H9 (cell line): ENCODE measurements around the gene TNRC6C. TPM values are rescaled to one million over a fixed set of nuclear protein-coding genes. Genes with fewer than 3 reads are reported as not detected.

ENCODE experiments used
- DNase-seq: peaks from one replicate; pipeline ENCODE4 v3.0.0-alpha.2; 2017
- H2AFZ ChIP-seq: one replicate; pipeline ENCODE4 v1.6.1; 2013; ENCODE audit warnings: mild to moderate bottlenecking, low read length, control low read depth, moderate library complexity
- H2AK5ac ChIP-seq: 2 replicates; pipeline ENCODE4 v1.6.1; 2013; ENCODE audit warnings: low read length, control low read depth, mixed read lengths; ENCODE audit not compliant: insufficient read length
- H2BK120ac ChIP-seq: one replicate; pipeline ENCODE4 v1.6.1; 2013; ENCODE audit warnings: low read depth, mild to moderate bottlenecking, low read length, control low read depth, inconsistent platforms; ENCODE audit not compliant: poor library complexity, severe bottlenecking
- H2BK12ac ChIP-seq: 2 replicates; pipeline ENCODE4 v1.6.1; 2013; ENCODE audit warnings: low read length, control low read depth, mixed read lengths, low read depth; ENCODE audit not compliant: insufficient read length
- H2BK15ac ChIP-seq: 2 replicates; pipeline ENCODE4 v1.6.1; 2013; ENCODE audit warnings: low read depth, low read length, control low read depth
- H2BK20ac ChIP-seq: one replicate; pipeline ENCODE4 v1.6.1; 2013; ENCODE audit warnings: low read depth, mild to moderate bottlenecking, low read length, control low read depth, inconsistent platforms; ENCODE audit not compliant: poor library complexity, severe bottlenecking
- H2BK5ac ChIP-seq: 2 replicates; pipeline ENCODE4 v1.6.1; 2013; ENCODE audit warnings: low read length, control low read depth, mixed read lengths; ENCODE audit not compliant: insufficient read length
- H3K14ac ChIP-seq: 2 replicates; pipeline ENCODE4 v1.6.1; 2013; ENCODE audit warnings: low read length, control low read depth; ENCODE audit not compliant: insufficient read depth
- H3K18ac ChIP-seq: 2 replicates; pipeline ENCODE4 v1.6.1; 2013; ENCODE audit warnings: low read depth, mild to moderate bottlenecking, mixed read lengths, low read length, control low read depth; ENCODE audit not compliant: insufficient read length
- H3K23ac ChIP-seq: 2 replicates; pipeline ENCODE4 v1.6.1; 2013; ENCODE audit warnings: low read length, control low read depth, mixed read lengths, low read depth; ENCODE audit not compliant: insufficient read length
- H3K23me2 ChIP-seq: 2 replicates; pipeline ENCODE4 v1.6.1; 2013; ENCODE audit warnings: low read depth, mild to moderate bottlenecking, mixed read lengths, low read length, control low read depth; ENCODE audit not compliant: insufficient read length, poor library complexity, severe bottlenecking
- H3K27ac ChIP-seq: 2 replicates; pipeline ENCODE4 v1.5.1; 2013; ENCODE audit warnings: low read length, control low read depth, mixed read lengths, low read depth; ENCODE audit not compliant: insufficient read length
- H3K27me3 ChIP-seq: 2 replicates; pipeline ENCODE4 v1.6.1; 2013; ENCODE audit warnings: low read length, control low read depth, inconsistent platforms; ENCODE audit not compliant: insufficient read depth
- H3K4ac ChIP-seq: 2 replicates; pipeline ENCODE4 v1.6.1; 2013; ENCODE audit warnings: low read depth, mild to moderate bottlenecking, control low read depth, inconsistent platforms, low read length, moderate library complexity
- H3K4me1 ChIP-seq: 2 replicates; pipeline ENCODE4 v1.6.1; 2013; ENCODE audit warnings: low read length, control low read depth, inconsistent platforms; ENCODE audit not compliant: insufficient read depth
- H3K4me2 ChIP-seq: 2 replicates; pipeline ENCODE4 v1.6.1; 2013; ENCODE audit warnings: low read length, control low read depth, mixed read lengths; ENCODE audit not compliant: insufficient read length, insufficient read depth
- H3K56ac ChIP-seq: 2 replicates; pipeline ENCODE4 v1.6.1; 2013; ENCODE audit warnings: low read depth, mild to moderate bottlenecking, mixed read lengths, low read length, control low read depth; ENCODE audit not compliant: insufficient read length
- H3K79me1 ChIP-seq: 2 replicates; pipeline ENCODE4 v1.6.1; 2013; ENCODE audit warnings: low read depth, mild to moderate bottlenecking, moderate library complexity, low read length, control low read depth, inconsistent platforms; ENCODE audit not compliant: insufficient read depth, poor library complexity, severe bottlenecking
- H3K79me2 ChIP-seq: 2 replicates; pipeline ENCODE4 v1.6.1; 2013; ENCODE audit warnings: low read length, control low read depth, inconsistent platforms; ENCODE audit not compliant: insufficient read depth
- H3K9ac ChIP-seq: 2 replicates; pipeline ENCODE4 v1.6.1; 2013; ENCODE audit warnings: low read length, control low read depth, mixed read lengths; ENCODE audit not compliant: insufficient read length; ENCODE audit errors: extremely low read depth
- H3K9me3 ChIP-seq: one replicate; pipeline ENCODE4 v1.6.1; 2013; ENCODE audit warnings: low read depth, low read length, inconsistent platforms; ENCODE audit not compliant: control insufficient read depth
- H3T11ph ChIP-seq: one replicate; pipeline ENCODE4 v1.6.1; 2013; ENCODE audit warnings: mild to moderate bottlenecking, low read length, control low read depth, inconsistent platforms
- H4K20me1 ChIP-seq: one replicate; pipeline ENCODE4 v1.6.1; 2013; ENCODE audit not compliant: control insufficient read depth, insufficient read length, insufficient read depth
- H4K5ac ChIP-seq: 2 replicates; pipeline ENCODE4 v1.6.1; 2013; ENCODE audit warnings: low read depth, mild to moderate bottlenecking, mixed read lengths, low read length, control low read depth; ENCODE audit not compliant: insufficient read length
- H4K8ac ChIP-seq: replicated peaks from 2 replicates; pipeline ENCODE4 v1.6.1; 2013; ENCODE audit warnings: low read length, control low read depth, mixed read lengths, low read depth; ENCODE audit not compliant: insufficient read length
- H4K91ac ChIP-seq: 2 replicates; pipeline ENCODE4 v1.6.1; 2013; ENCODE audit warnings: low read depth, mild to moderate bottlenecking, moderate library complexity, mixed read lengths, low read length, control low read depth; ENCODE audit not compliant: insufficient read length
- H3K27ac Mint-ChIP-seq, 3 experiments: 2 replicates in 2 of 3; 3 replicates in 1 of 3; pipeline ENCODE4 v1.8.0; 2020 to 2021; ENCODE audit warnings: mixed read lengths in 3 of 3, mild to moderate bottlenecking in 1 of 3, moderate library complexity in 1 of 3
- H3K27me3 Mint-ChIP-seq: 2 replicates; pipeline ENCODE4 v1.8.0; 2021; ENCODE audit warnings: low read depth, mild to moderate bottlenecking, moderate library complexity, mixed read lengths
- H3K36me3 Mint-ChIP-seq, 3 experiments: 2 replicates in 2 of 3; 3 replicates in 1 of 3; pipeline ENCODE4 v1.8.0; 2020 to 2021; ENCODE audit warnings: low read depth in 3 of 3, mixed read lengths in 3 of 3; ENCODE audit not compliant: insufficient read depth in 1 of 3
- H3K4me1 Mint-ChIP-seq, 2 experiments: 2 replicates each; pipeline ENCODE4 v1.8.0; 2020; ENCODE audit warnings: mixed read lengths in 2 of 2
- H3K4me3 Mint-ChIP-seq, 2 experiments: 2 replicates in 1 of 2; 3 replicates in 1 of 2; pipeline ENCODE4 v1.8.0; 2020 to 2021; ENCODE audit warnings: mild to moderate bottlenecking in 2 of 2, mixed read lengths in 2 of 2, moderate library complexity in 1 of 2
- H3K9me3 Mint-ChIP-seq, 2 experiments: 2 replicates in 1 of 2; 3 replicates in 1 of 2; pipeline ENCODE4 v1.8.0; 2020; ENCODE audit warnings: mild to moderate bottlenecking in 2 of 2, mixed read lengths in 2 of 2, moderate library complexity in 1 of 2
- CTCF ChIP-seq: fragments of 200-600 bp; sonication (generic); conservative IDR thresholded peaks from 3 replicates; pipeline ENCODE4 v1.8.0; 2021; ENCODE audit warnings: antibody characterized with exemption, mild to moderate bottlenecking
- WGBS: extraction: QIAGEN DNeasy Blood & Tissue Kit; methylation state at CpG from one replicate; pipeline ENCODE4 v1.1.7; 2013; ENCODE audit warnings: missing lambda C conversion rate, low lambda C conversion rate, mixed read lengths; ENCODE audit not compliant: insufficient read length; ENCODE audit errors: extremely low coverage; 5-methylcytosine and 5-hydroxymethylcytosine counted together
- total RNA-seq: library from RNA; stranded (reverse); gene quantifications from 2 replicates; pipeline ENCODE4 v1.2.1, GENCODE V29; 2021

Gene TNRC6C
- total RNA-seq, 1 experiment from 2014 or later: 24.7 TPM

GRCh38 chr17:78122216-78122930 lies 163.9 kb downstream of the TNRC6C start:
- H2BK15ac ChIP-seq: no peak overlapping the region
- H3K56ac ChIP-seq: no peak overlapping the region
- Mint-ChIP-seq H3K4me3 (no peak overlapping the region), H3K27ac (no peak overlapping the region), H3K4me1 (peaks cover 4 to 11% of the 10 kb centered on the region in 2 experiments), H3K9me3 (no peaks in the 10 kb centered on the region), H3K27me3 (no peaks in the 10 kb centered on the region), H3K36me3 (peaks cover 7 to 28% (median 22%) of the 10 kb centered on the region in 3 experiments)
- H4K8ac ChIP-seq: no peak overlapping the region
- H2BK5ac ChIP-seq: no peak overlapping the region
- H4K91ac ChIP-seq: no peak overlapping the region
- peaks cover 5% of the 10 kb centered on the region; the same call in 1 of the 2 replicates for H3K4me1 ChIP-seq
- no peak overlapping the region for H3K9ac ChIP-seq
- H3K23me2 ChIP-seq: peaks cover 6% of the 10 kb centered on the region
- TF ChIP-seq CTCF: no peak
- H3K4ac ChIP-seq: no peak overlapping the region
- no peaks in the 10 kb centered on the region; the same call in 1 of the 2 replicates for H3K79me2 ChIP-seq
- H3T11ph ChIP-seq: no peak overlapping the region
- no peaks in the 10 kb centered on the region for H3K9me3 ChIP-seq
- no peak overlapping the region for H3K18ac ChIP-seq
- H3K79me1 ChIP-seq: no peaks in the 10 kb centered on the region
- no peak for DNase-seq
- H2AK5ac ChIP-seq: no peak overlapping the region
- H3K23ac ChIP-seq: no peak overlapping the region
- no peak overlapping the region for H2BK120ac ChIP-seq
- H3K27ac ChIP-seq: no peak overlapping the region
- H3K14ac ChIP-seq: no peak overlapping the region
- no peak overlapping the region for H3K4me2 ChIP-seq
- H4K5ac ChIP-seq: no peak overlapping the region
- no peak overlapping the region for H2BK12ac ChIP-seq
- no peaks in the 10 kb centered on the region for H4K20me1 ChIP-seq
- H2AFZ ChIP-seq: no peak overlapping the region
- no peak overlapping the region for H2BK20ac ChIP-seq
- H3K27me3 ChIP-seq: no peaks in the 10 kb centered on the region
- no CpG with 5 or more reads among the region's 23 CpGs for WGBS
